ENCODE measurements around the gene HCN2. TPM values are rescaled to one million over a fixed set of nuclear protein-coding genes. Genes with fewer than 3 reads are reported as not detected.
A peak's percentile ranks its signal among the peaks of the same experiment; 100 is the strongest.

Gene HCN2
- total RNA-seq, 1 experiment from 2014 or later, result not detected

DNA sequence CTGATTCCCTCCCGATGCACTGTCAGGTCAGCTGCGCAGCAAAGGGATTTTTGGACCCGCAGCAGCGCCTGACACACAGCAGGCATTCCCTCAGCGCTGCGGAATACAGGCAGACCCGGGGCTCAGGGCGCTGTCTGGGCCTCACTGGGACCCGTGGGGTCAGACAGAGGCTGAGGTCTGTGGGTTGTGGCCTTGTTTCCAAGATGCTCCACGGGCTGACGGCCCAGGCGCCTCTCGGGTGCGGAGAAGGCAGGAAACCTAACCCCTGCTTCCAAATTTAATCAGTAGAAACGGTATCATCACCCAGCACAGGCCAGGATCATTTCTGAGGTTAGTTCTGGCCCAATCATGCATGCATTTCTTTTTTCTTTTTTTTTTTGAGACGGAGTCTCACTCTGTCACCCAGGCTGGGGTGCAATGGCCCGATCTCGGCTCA is 74.0 kb downstream of the HCN2 start:
- Histone ChIP-seq H3K4me3 (ENCODE audit: low read length) (peak overlapping the region; percentile 77), H4K20me1 (ENCODE audit: insufficient read depth, low read depth, low read length) (peaks cover 38% of the 10 kb centered on the region), H3K27me3 (ENCODE audit: low read length) (no peaks in the 10 kb centered on the region), H3K9me3 (ENCODE audit: low read length) (no peaks in the 10 kb centered on the region), H3K9me2 (replicated peaks; ENCODE audit: insufficient read depth, low read length) (no peaks in the 10 kb centered on the region), H3K4me1 (ENCODE audit: low read length) (peaks cover 26% of the 10 kb centered on the region), H3K4me2 (ENCODE audit: low read depth, low read length, poor library complexity, severe bottlenecking) (peak overlapping the region; percentile 93), H2AFZ (ENCODE audit: low read length) (peak overlapping the region; percentile 79; the same call in 1 of the 2 replicates), H3K27ac (ENCODE audit: low read length) (no peak overlapping the region), H3K36me3 (ENCODE audit: insufficient read depth, low read length) (peaks cover 7% of the 10 kb centered on the region; the same call in 1 of the 2 replicates), H3K79me2 (ENCODE audit: low read length) (peaks cover 42% of the 10 kb centered on the region), H3K9ac (ENCODE audit: low read length) (peak overlapping the region; percentile 83)
- no peak for DNase-seq

DNA sequence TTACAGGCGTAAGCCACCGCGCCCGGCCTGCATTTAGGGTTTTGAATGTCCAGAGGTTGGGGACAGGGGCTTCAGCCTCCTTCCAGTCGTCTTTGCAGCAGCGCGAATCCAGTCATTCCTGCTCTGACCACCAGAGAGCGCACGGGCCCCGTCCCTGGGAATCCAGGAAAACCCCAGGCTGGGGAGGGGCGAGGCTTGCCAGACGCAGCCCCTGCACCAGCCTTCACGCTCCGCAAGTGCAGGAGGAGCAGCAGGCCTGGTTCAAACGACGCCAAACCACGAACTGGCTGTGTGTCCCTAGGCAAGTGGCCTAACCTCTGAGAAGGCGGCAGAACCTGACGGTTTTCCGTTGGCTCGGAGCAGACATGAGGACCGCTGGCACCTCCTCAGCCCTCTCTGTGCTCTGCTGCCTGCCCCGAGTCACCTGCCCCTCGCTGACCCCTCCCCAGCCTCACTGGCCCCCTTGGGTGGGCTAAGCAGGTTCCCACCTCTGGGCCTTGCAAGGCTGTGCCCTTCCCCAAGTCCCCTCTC is 75.3 kb downstream of the HCN2 start:
- no peak overlapping the region for H3K4me3 ChIP-seq (ENCODE audit: low read length)

More for the DNA sequence above, 75.3 kb downstream of the HCN2 start:
- Histone ChIP-seq H4K20me1 (ENCODE audit: insufficient read depth, low read depth, low read length) (peaks cover 25% of the 10 kb centered on the region), H3K9me3 (ENCODE audit: low read length) (no peaks in the 10 kb centered on the region), H3K79me2 (ENCODE audit: low read length) (peaks cover 30% of the 10 kb centered on the region), H3K27ac (ENCODE audit: low read length) (no peak overlapping the region), H3K4me1 (ENCODE audit: low read length) (peaks cover 26% of the 10 kb centered on the region), H3K4me2 (ENCODE audit: low read depth, low read length, poor library complexity, severe bottlenecking) (no peak overlapping the region), H3K9me2 (replicated peaks; ENCODE audit: insufficient read depth, low read length) (no peaks in the 10 kb centered on the region), H3K27me3 (ENCODE audit: low read length) (no peaks in the 10 kb centered on the region), H3K36me3 (ENCODE audit: insufficient read depth, low read length) (peaks cover 6% of the 10 kb centered on the region; the same call in 1 of the 2 replicates), H3K9ac (ENCODE audit: low read length) (no peak overlapping the region), H2AFZ (ENCODE audit: low read length) (no peak overlapping the region)
- peak; percentile 88 for DNase-seq

Other genes starting within 250 kb of the HCN2 start
- gene MIER2, start 245.1 kb upstream of the HCN2 start, total RNA-seq (2014; rRNA removed; shearing (Covaris generic); ENCODE audit: low replicate concordance), result 7.9 and 15.3 TPM in 2 replicates
- not detected in 2 replicates for gene C2CD4C, start 180.7 kb upstream of the HCN2 start, total RNA-seq (2014; rRNA removed; shearing (Covaris generic); ENCODE audit: low replicate concordance)
- not detected in 2 replicates for gene SHC2, start 128.8 kb upstream of the HCN2 start, total RNA-seq (2014; rRNA removed; shearing (Covaris generic); ENCODE audit: low replicate concordance)
- 0.11 and 0.97 TPM in 2 replicates for gene MADCAM1, start 93.4 kb upstream of the HCN2 start, total RNA-seq (2014; rRNA removed; shearing (Covaris generic); ENCODE audit: low replicate concordance)
- 13.8 and 46.6 TPM in 2 replicates for gene TPGS1, start 82.4 kb upstream of the HCN2 start, total RNA-seq (2014; rRNA removed; shearing (Covaris generic); ENCODE audit: low replicate concordance)
- gene CDC34, start 58.1 kb upstream of the HCN2 start, total RNA-seq (2014; rRNA removed; shearing (Covaris generic); ENCODE audit: low replicate concordance), result 25.7 and 96.8 TPM in 2 replicates
- 0.32 TPM in 1 of 2 replicates, not detected in the other for gene GZMM, start 45.8 kb upstream of the HCN2 start, total RNA-seq (2014; rRNA removed; shearing (Covaris generic); ENCODE audit: low replicate concordance)
- gene BSG, start 17.3 kb upstream of the HCN2 start, total RNA-seq (2014; rRNA removed; shearing (Covaris generic); ENCODE audit: low replicate concordance), result 124 and 186 TPM in 2 replicates
- 51.5 and 60.6 TPM in 2 replicates for gene POLRMT, start 43.7 kb downstream of the HCN2 start, total RNA-seq (2014; rRNA removed; shearing (Covaris generic); ENCODE audit: low replicate concordance)
- not detected in 2 replicates for gene FGF22, start 50.0 kb downstream of the HCN2 start, total RNA-seq (2014; rRNA removed; shearing (Covaris generic); ENCODE audit: low replicate concordance)
- gene RNF126, start 73.3 kb downstream of the HCN2 start, total RNA-seq (2014; rRNA removed; shearing (Covaris generic); ENCODE audit: low replicate concordance), result 36.5 and 66.5 TPM in 2 replicates
- gene FSTL3, start 86.5 kb downstream of the HCN2 start, total RNA-seq (2014; rRNA removed; shearing (Covaris generic); ENCODE audit: low replicate concordance), result 2.3 and 3.0 TPM in 2 replicates
- not detected in 2 replicates for gene PRSS57, start 105.6 kb downstream of the HCN2 start, total RNA-seq (2014; rRNA removed; shearing (Covaris generic); ENCODE audit: low replicate concordance)
- 3.5 TPM in 1 of 2 replicates, not detected in the other for gene PALM, start 119.1 kb downstream of the HCN2 start, total RNA-seq (2014; rRNA removed; shearing (Covaris generic); ENCODE audit: low replicate concordance)
- not detected in 2 replicates for gene MISP, start 161.2 kb downstream of the HCN2 start, total RNA-seq (2014; rRNA removed; shearing (Covaris generic); ENCODE audit: low replicate concordance)
- gene PTBP1, start 207.6 kb downstream of the HCN2 start, total RNA-seq (2014; rRNA removed; shearing (Covaris generic); ENCODE audit: low replicate concordance), result 170 and 172 TPM in 2 replicates
- not detected in 2 replicates for gene PLPPR3, start 232.1 kb downstream of the HCN2 start, total RNA-seq (2014; rRNA removed; shearing (Covaris generic); ENCODE audit: low replicate concordance)
- not detected in 2 replicates for gene AZU1, start 238.0 kb downstream of the HCN2 start, total RNA-seq (2014; rRNA removed; shearing (Covaris generic); ENCODE audit: low replicate concordance)

Measured in Karpas-422 (cell line).